ENCODE results near the gene CACHD1.

GRCh38 chr1:64542118-64542517, 72.2 kb downstream of the CACHD1 start:
- no peak for TF ChIP-seq CTCF (IDR thresholded peaks at IDR 0.05; ENCODE audit: low read depth, low read length)
- no peak for TF ChIP-seq POLR2A (IDR thresholded peaks at IDR 0.05; ENCODE audit: extremely low read depth, insufficient read length)
- no peak for TF ChIP-seq MYC (IDR thresholded peaks at IDR 0.05; ENCODE audit: low read depth, low read length)

All from NB4 (cell line).